HCT116 (cell line): Measurements from ENCODE around the gene TAS1R1. TPM values are rescaled to one million over a fixed set of nuclear protein-coding genes. Genes with fewer than 3 reads are reported as not detected.

Source experiments
- ATAC-seq: fragments of 200-7000 bp; cut with Tn5 transposase; 2 replicates; pipeline ENCODE4 v1.9.1; 2020; ENCODE audit warnings: mild to moderate bottlenecking, moderate library complexity
- BruUV-seq: library from RNA; stranded (reverse); fragments of 400-500 nt; replicated peaks from 2 replicates; lab custom pipeline; 2021; lab: Mats Ljungman, UMichigan
- CTCF ChIA-PET: fragments of 300-600 bp; sonication (Branson Sonifier 250); formaldehyde crosslinking; loops from one replicate; lab custom pipeline; 2021; ENCODE audit warnings: antibody characterized with exemption; lab: Charles Lee
- POLR2A ChIA-PET: fragments of 300-600, 350-600 bp; sonication (Branson Sonifier 250); formaldehyde crosslinking; loops from one replicate; lab custom pipeline; 2021; ENCODE audit warnings: antibody characterized with exemption; lab: Charles Lee
- RAD21 ChIA-PET, 2 experiments: fragments of 300-600 bp; sonication (Branson Sonifier 250); formaldehyde crosslinking; loops; one replicate each; lab custom pipeline; 2023; ENCODE audit warnings: low total read pairs in 2 of 2; ENCODE audit not compliant: uncharacterized antibody in 2 of 2, unreplicated experiment in 2 of 2, low non-redundant PET in 1 of 2; lab: Charles Lee
- DNase-seq: peaks from one replicate; pipeline ENCODE4 v3.0.0-alpha.2; 2010; ENCODE audit warnings: low read depth, low spot score
- H2AFZ ChIP-seq: fragments of 200-600 bp; shearing (Covaris generic), sonication (generic); 2 replicates; pipeline ENCODE4 v1.6.1; 2017; ENCODE audit warnings: low read depth, mixed run types, mixed read lengths, antibody characterized with exemption, low read length; ENCODE audit not compliant: poor library complexity, severe bottlenecking
- H3K27ac ChIP-seq: 2 replicates; pipeline ENCODE4 v1.5.1; 2012; ENCODE audit warnings: low read depth, low read length
- H3K27me3 ChIP-seq: fragments of 200-600 bp; sonication (generic); 2 replicates; pipeline ENCODE4 v1.6.1; 2016; ENCODE audit warnings: mixed run types, low read length, mixed read lengths; ENCODE audit not compliant: insufficient read depth
- H3K36me3 ChIP-seq, 2 experiments: fragments of 200-500 bp in 1 of 2; fragments of 200-600 bp in 1 of 2; sonication (Bioruptor generic) in 1 of 2; sonication (generic) in 1 of 2; 2 replicates each; pipeline versions ENCODE4 v1.5.1 to v1.6.1; 2014 to 2016; ENCODE audit warnings: low read length in 2 of 2, inconsistent platforms in 1 of 2, mixed read lengths in 1 of 2, mixed run types in 1 of 2; ENCODE audit not compliant: insufficient read depth in 2 of 2, control insufficient read depth in 1 of 2
- H3K4me1 ChIP-seq, 2 experiments: fragments of 200-600 bp in 1 of 2; sonication (generic) in 1 of 2; 2 replicates each; pipeline versions ENCODE4 v1.5.1 to v1.6.1; 2012 to 2017; ENCODE audit warnings: low read length in 2 of 2, inconsistent platforms in 1 of 2, mild to moderate bottlenecking in 1 of 2, mixed read lengths in 1 of 2, mixed run types in 1 of 2, moderate library complexity in 1 of 2; ENCODE audit not compliant: insufficient read depth in 2 of 2, control insufficient read depth in 1 of 2
- H3K4me2 ChIP-seq: fragments of 200-600 bp; sonication (generic); 2 replicates; pipeline ENCODE4 v1.6.1; 2017; ENCODE audit warnings: mixed run types, low read length, mixed read lengths
- H3K4me3 ChIP-seq, 2 experiments: fragments of 200-600 bp in 1 of 2; sonication (generic) in 1 of 2; replicated peaks in 1 of 2; 2 replicates each; pipeline ENCODE4 v1.5.1; 2011 to 2016; ENCODE audit warnings: low read length in 2 of 2, control low read depth in 1 of 2, low read depth in 1 of 2, mild to moderate bottlenecking in 1 of 2, mixed read lengths in 1 of 2, mixed run types in 1 of 2
- H3K79me2 ChIP-seq: fragments of 200-600 bp; sonication (generic); 2 replicates; pipeline ENCODE4 v1.6.1; 2017; ENCODE audit warnings: mild to moderate bottlenecking, mixed run types, low read length, moderate library complexity, mixed read lengths; ENCODE audit not compliant: insufficient read depth
- H3K9ac ChIP-seq: fragments of 200-600 bp; sonication (generic); 2 replicates; pipeline ENCODE4 v1.6.1; 2016; ENCODE audit warnings: low read length, mixed read lengths
- H3K9me2 ChIP-seq: fragments of 200-600 bp; sonication (generic), shearing (Covaris generic); 2 replicates; pipeline ENCODE4 v1.6.1; 2017; ENCODE audit warnings: mixed run types, mild to moderate bottlenecking, moderate library complexity; ENCODE audit not compliant: insufficient read depth
- H3K9me3 ChIP-seq, 2 experiments: fragments of 200-500 bp in 1 of 2; fragments of 200-600 bp in 1 of 2; sonication (Bioruptor generic) in 1 of 2; sonication (generic) in 1 of 2; 2 replicates each; pipeline ENCODE4 v1.6.1; 2014 to 2017; ENCODE audit warnings: low read length in 2 of 2, mixed read lengths in 2 of 2, inconsistent platforms in 1 of 2, low read depth in 1 of 2, mild to moderate bottlenecking in 1 of 2, mixed run types in 1 of 2, moderate library complexity in 1 of 2; ENCODE audit not compliant: control insufficient read depth in 1 of 2, insufficient read depth in 1 of 2
- H4K20me1 ChIP-seq: fragments of 200-600 bp; sonication (generic), shearing (Covaris generic); 2 replicates; pipeline ENCODE4 v1.6.1; 2017; ENCODE audit warnings: mixed run types, mild to moderate bottlenecking, moderate library complexity; ENCODE audit not compliant: insufficient read depth
- CTCF ChIP-seq, 3 experiments: fragments of 200-600 bp in 1 of 3; sonication (generic) in 1 of 3; IDR thresholded peaks in 2 of 3; conservative IDR thresholded peaks in 1 of 3; 2 replicates each; pipeline ENCODE4 v1.5.1; 2012 to 2017; ENCODE audit warnings: low read depth in 2 of 3, low read length in 2 of 3, antibody characterized with exemption in 1 of 3, borderline replicate concordance in 1 of 3, control low read depth in 1 of 3, mild to moderate bottlenecking in 1 of 3, mixed read lengths in 1 of 3, mixed run types in 1 of 3, moderate library complexity in 1 of 3; ENCODE audit not compliant: insufficient read depth in 1 of 3
- POLR2AphosphoS5 ChIP-seq: IDR thresholded peaks from 2 replicates; pipeline ENCODE4 v1.6.1; 2011; ENCODE audit warnings: mild to moderate bottlenecking, low read depth, low read length, moderate library complexity
- REST ChIP-seq: IDR thresholded peaks from 2 replicates; pipeline ENCODE4 v1.6.1; 2012; ENCODE audit warnings: low read depth
- SIN3A ChIP-seq: IDR thresholded peaks from 2 replicates; pipeline ENCODE4 v1.6.1; 2012; ENCODE audit warnings: low read depth
- intact Hi-C: fragments of 100-400 bp; cut with micrococcal nuclease; formaldehyde crosslinking; loops from 2 replicates; pipeline ENCODE4 v1.10.0; 2022
- total RNA-seq: library from RNA; stranded (reverse); gene quantifications from one replicate; pipeline ENCODE4 v1.2.1, GENCODE V29; 2021; ENCODE audit not compliant: unreplicated experiment

Gene TAS1R1
- total RNA-seq, 1 experiment from 2014 or later, result not detected

- no peak for TF ChIP-seq CTCF (IDR thresholded peaks at IDR 0.05 in 2 of 3, conservative IDR thresholded peaks at IDR 0.05 in 1 of 3; ENCODE audit: borderline replicate concordance in 1 of 3, insufficient read depth in 1 of 3, low read depth in 2 of 3, low read length in 2 of 3)
- no peak for TF ChIP-seq SIN3A
Measured at GRCh38 chr1:6587261-6588005, 32.3 kb downstream of the TAS1R1 start (continued).

GRCh38 chr1:6588128-6588892, 33.2 kb downstream of the TAS1R1 start:
- ATAC-seq (no peak), DNase-seq (no peak)
- H3K4me3 ChIP-seq, result no peak overlapping the region
- H3K36me3 ChIP-seq, result peaks cover 9 to 29% of the 10 kb centered on the region in 2 experiments; a peak in 3 of 4 replicates
- H3K9me3 ChIP-seq, result no peaks in the 10 kb centered on the region
- peaks cover 13% of the 10 kb centered on the region; the same call in 1 of the 2 replicates for H3K79me2 ChIP-seq
- H3K27me3 ChIP-seq, result no peaks in the 10 kb centered on the region
- ChIA-PET RAD21 (no interaction called here), CTCF (no interaction called here), POLR2A (no interaction called here)
- H3K4me1 ChIP-seq, result no peaks in the 10 kb centered on the region
- H3K9me2 ChIP-seq, result no peaks in the 10 kb centered on the region
- H3K4me2 ChIP-seq, result no peak overlapping the region
- H4K20me1 ChIP-seq, result no peaks in the 10 kb centered on the region
- no peak overlapping the region for H2AFZ ChIP-seq
- H3K9ac ChIP-seq, result no peak overlapping the region
- no peak overlapping the region for H3K27ac ChIP-seq
- no TSS peak for BruUV-seq
- TF ChIP-seq POLR2AphosphoS5 (peak; percentile 0; the same call in 1 of the 2 replicates), REST (no peak)
- intact Hi-C loops, result no loop called here
